PFSK-1 (cell line): ENCODE data around the gene PNKD.

Experiments used
- FOXP2 ChIP-seq: optimal IDR thresholded peaks from 2 replicates; pipeline ENCODE3; 2011; ENCODE audit warnings: borderline replicate concordance, control low read depth, inconsistent platforms; ENCODE audit not compliant: insufficient read depth; ENCODE audit errors: extremely low read length, extremely low read depth
- POLR2AphosphoS5 ChIP-seq: IDR thresholded peaks from 2 replicates; pipeline ENCODE4 v1.6.1; 2012; ENCODE audit warnings: low read depth, mild to moderate bottlenecking, control low read depth, low read length, moderate library complexity
- SIN3A ChIP-seq: IDR thresholded peaks from 2 replicates; pipeline ENCODE4 v1.6.1; 2012; ENCODE audit warnings: mild to moderate bottlenecking, low read length, moderate library complexity, borderline replicate concordance; ENCODE audit not compliant: insufficient read depth
- TAF1 ChIP-seq: IDR thresholded peaks from 2 replicates; pipeline ENCODE4 v1.6.1; 2012; ENCODE audit warnings: low read length, control low read depth, borderline replicate concordance; ENCODE audit not compliant: insufficient read depth
- TF ChIP-seq, protein P1 (sequence below), 2 experiments: IDR thresholded peaks; 2 replicates each; pipeline versions ENCODE4 v1.6.1 to v1.8.0; 2011 to 2012; ENCODE audit warnings: low read depth in 2 of 2, low read length in 2 of 2, control low read depth in 1 of 2, inconsistent platforms in 1 of 2, mild to moderate bottlenecking in 1 of 2, moderate library complexity in 1 of 2; ENCODE audit not compliant: insufficient read depth in 1 of 2

DNA sequence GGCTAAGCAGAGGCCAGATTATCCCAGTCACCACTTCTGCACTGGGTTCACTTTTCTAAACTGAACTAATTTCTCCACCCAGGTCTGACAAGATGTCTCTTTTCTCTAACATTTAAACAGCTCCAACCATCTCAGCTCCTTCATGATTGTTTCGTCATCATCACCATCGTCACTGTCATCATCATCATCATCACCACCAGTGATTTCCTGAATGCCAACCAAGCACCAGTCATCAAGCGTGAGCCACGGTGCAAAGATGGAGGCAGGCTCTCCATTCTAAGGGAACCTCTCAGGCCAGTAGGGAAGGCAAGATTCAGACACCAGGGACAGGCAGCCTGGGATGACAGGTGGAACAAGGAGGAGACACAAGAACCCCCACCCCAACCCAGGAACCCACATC lies 47.5 kb downstream of the PNKD start:
- no peak for TF ChIP-seq POLR2AphosphoS5
- no peak for TF ChIP-seq SIN3A
- no peak for TF ChIP-seq TAF1
- TF ChIP-seq, protein P1, sequence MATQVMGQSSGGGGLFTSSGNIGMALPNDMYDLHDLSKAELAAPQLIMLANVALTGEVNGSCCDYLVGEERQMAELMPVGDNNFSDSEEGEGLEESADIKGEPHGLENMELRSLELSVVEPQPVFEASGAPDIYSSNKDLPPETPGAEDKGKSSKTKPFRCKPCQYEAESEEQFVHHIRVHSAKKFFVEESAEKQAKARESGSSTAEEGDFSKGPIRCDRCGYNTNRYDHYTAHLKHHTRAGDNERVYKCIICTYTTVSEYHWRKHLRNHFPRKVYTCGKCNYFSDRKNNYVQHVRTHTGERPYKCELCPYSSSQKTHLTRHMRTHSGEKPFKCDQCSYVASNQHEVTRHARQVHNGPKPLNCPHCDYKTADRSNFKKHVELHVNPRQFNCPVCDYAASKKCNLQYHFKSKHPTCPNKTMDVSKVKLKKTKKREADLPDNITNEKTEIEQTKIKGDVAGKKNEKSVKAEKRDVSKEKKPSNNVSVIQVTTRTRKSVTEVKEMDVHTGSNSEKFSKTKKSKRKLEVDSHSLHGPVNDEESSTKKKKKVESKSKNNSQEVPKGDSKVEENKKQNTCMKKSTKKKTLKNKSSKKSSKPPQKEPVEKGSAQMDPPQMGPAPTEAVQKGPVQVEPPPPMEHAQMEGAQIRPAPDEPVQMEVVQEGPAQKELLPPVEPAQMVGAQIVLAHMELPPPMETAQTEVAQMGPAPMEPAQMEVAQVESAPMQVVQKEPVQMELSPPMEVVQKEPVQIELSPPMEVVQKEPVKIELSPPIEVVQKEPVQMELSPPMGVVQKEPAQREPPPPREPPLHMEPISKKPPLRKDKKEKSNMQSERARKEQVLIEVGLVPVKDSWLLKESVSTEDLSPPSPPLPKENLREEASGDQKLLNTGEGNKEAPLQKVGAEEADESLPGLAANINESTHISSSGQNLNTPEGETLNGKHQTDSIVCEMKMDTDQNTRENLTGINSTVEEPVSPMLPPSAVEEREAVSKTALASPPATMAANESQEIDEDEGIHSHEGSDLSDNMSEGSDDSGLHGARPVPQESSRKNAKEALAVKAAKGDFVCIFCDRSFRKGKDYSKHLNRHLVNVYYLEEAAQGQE (IDR thresholded peaks at IDR 0.05; ENCODE audit: insufficient read depth in 1 of 2, low read depth in 2 of 2, low read length in 2 of 2) = no peak
- TF ChIP-seq FOXP2 = no peak
